Stimulated activated naive CD8-positive, alpha-beta T cell treated with anti-CD3 and anti-CD28 coated beads, Interleukin-15, Interleukin-2, amounts not matched to agents 100 U/mL and 50 U/mL, for 24 hours (primary cell): ENCODE data around the gene LAMTOR3.
A peak's percentile ranks its signal among the peaks of the same experiment; 100 is the strongest.

ENCODE experiments used
- ATAC-seq: fragments of 150-1000 bp; cut with Tn5 transposase; one replicate; pipeline ENCODE4 v1.10.0; 2021
- DNase-seq: peaks from one replicate; pipeline ENCODE4 v3.0.0; 2021

The LAMTOR3 gene

GRCh38 chr4:99894161-99894997 lies at the start of gene LAMTOR3:
Gene LAMTOR3, minus strand, starts transcription at chr4:99894427. Its CDS starts 464 bp downstream, at chr4:99893963.
- DNase-seq, result peak; percentile 86
- peak; percentile 100 for ATAC-seq

- no peak for DNase-seq
- no peak for ATAC-seq
Measured at GRCh38 chr4:99938243-99938753, 44.1 kb upstream of the LAMTOR3 start.

GRCh38 chr4:99934891-99935290 lies 40.7 kb upstream of the LAMTOR3 start:
- ATAC-seq (no peak), DNase-seq (no peak)

- no peak for ATAC-seq
Measured at GRCh38 chr4:99927566-99927965, 33.3 kb upstream of the LAMTOR3 start.

GRCh38 chr4:99921174-99921573 lies 26.9 kb upstream of the LAMTOR3 start:
- DNase-seq (no peak), ATAC-seq (no peak)

More at GRCh38 chr4:99927566-99927965, 33.3 kb upstream of the LAMTOR3 start:
- no peak for DNase-seq

GRCh38 chr4:99918656-99919055 lies 24.4 kb upstream of the LAMTOR3 start:
- DNase-seq (no peak), ATAC-seq (no peak)

GRCh38 chr4:99917575-99917974 lies 23.3 kb upstream of the LAMTOR3 start:
- no peak for DNase-seq

GRCh38 chr4:99915449-99915848 lies 21.2 kb upstream of the LAMTOR3 start:
- DNase-seq (no peak), ATAC-seq (no peak)

More at GRCh38 chr4:99917575-99917974, 23.3 kb upstream of the LAMTOR3 start:
- no peak for ATAC-seq

GRCh38 chr4:99894998-99895397 lies 771 bp upstream of the LAMTOR3 start:
- ATAC-seq, result no peak
- DNase-seq, result no peak

GRCh38 chr4:99893839-99894160 lies 427 bp downstream of the LAMTOR3 start:
- no peak for ATAC-seq
- DNase-seq, result no peak

GRCh38 chr4:99893029-99893428 lies 1.2 kb downstream of the LAMTOR3 start:
- no peak for DNase-seq

GRCh38 chr4:99891351-99891750 lies 2.9 kb downstream of the LAMTOR3 start:
- DNase-seq (no peak), ATAC-seq (no peak)

More at GRCh38 chr4:99893029-99893428, 1.2 kb downstream of the LAMTOR3 start:
- ATAC-seq, result no peak

GRCh38 chr4:99887837-99888236 lies 6.4 kb downstream of the LAMTOR3 start:
- ATAC-seq (no peak), DNase-seq (no peak)

GRCh38 chr4:99886146-99886545 lies 8.1 kb downstream of the LAMTOR3 start:
- no peak for ATAC-seq
- DNase-seq, result no peak

GRCh38 chr4:99885687-99886086 lies 8.5 kb downstream of the LAMTOR3 start:
- ATAC-seq (no peak), DNase-seq (no peak)

- ATAC-seq (no peak), DNase-seq (no peak)
Measured at GRCh38 chr4:99885063-99885664, 9.1 kb downstream of the LAMTOR3 start.

GRCh38 chr4:99879458-99879857 lies 14.8 kb downstream of the LAMTOR3 start:
- ATAC-seq, result no peak
- no peak for DNase-seq

GRCh38 chr4:99878604-99879003 lies 15.6 kb downstream of the LAMTOR3 start:
- no peak for DNase-seq
- ATAC-seq, result no peak

GRCh38 chr4:99876946-99877345 lies 17.3 kb downstream of the LAMTOR3 start:
- no peak for ATAC-seq

GRCh38 chr4:99875071-99875470 lies 19.2 kb downstream of the LAMTOR3 start:
- no peak for DNase-seq

More at GRCh38 chr4:99876946-99877345, 17.3 kb downstream of the LAMTOR3 start:
- DNase-seq, result no peak

GRCh38 chr4:99872570-99872969 lies 21.7 kb downstream of the LAMTOR3 start:
- ATAC-seq (no peak), DNase-seq (no peak)

More at GRCh38 chr4:99875071-99875470, 19.2 kb downstream of the LAMTOR3 start:
- no peak for ATAC-seq

GRCh38 chr4:99868126-99868596 lies 26.1 kb downstream of the LAMTOR3 start:
- ATAC-seq, result peak; percentile 98

GRCh38 chr4:99863804-99864203 lies 30.4 kb downstream of the LAMTOR3 start:
- DNase-seq, result no peak
- ATAC-seq, result no peak

More at GRCh38 chr4:99868126-99868596, 26.1 kb downstream of the LAMTOR3 start:
- no peak for DNase-seq
